ENCODE results near the gene SLC25A25.

DNA sequence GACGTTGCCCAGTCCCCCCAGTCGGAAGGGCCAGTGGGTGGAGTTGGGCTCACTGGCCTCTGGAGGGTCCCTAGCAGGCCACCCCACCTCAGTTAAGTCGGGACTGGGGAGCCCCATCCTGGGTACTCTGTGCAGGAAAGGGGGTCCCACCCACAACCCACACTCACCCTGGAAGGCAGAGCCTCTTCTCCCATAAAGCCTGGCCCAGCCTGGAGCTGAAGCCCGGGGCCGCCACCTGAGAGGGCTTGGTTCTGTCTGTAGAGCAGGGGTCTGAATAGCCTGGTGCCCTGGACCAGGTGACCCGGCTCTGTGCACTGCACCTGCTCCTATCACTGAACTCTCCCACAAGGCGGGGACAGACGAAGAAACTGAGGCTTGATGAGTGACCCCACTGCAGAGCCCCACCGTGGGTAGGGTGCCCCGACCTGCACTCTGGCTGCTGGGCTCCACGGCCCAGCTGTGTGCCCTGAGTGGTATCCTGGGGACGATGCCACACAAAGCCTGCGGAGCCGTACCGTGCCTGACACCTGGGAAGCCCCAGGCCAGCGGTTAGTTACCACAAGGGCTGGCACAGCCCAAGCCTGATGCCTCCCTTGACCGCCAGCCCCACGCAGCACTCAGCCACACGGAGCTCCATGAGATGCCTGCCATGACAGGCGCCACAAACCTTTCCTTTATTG is 52.2 kb downstream of the SLC25A25 start:
- TF ChIP-seq, protein P1, sequence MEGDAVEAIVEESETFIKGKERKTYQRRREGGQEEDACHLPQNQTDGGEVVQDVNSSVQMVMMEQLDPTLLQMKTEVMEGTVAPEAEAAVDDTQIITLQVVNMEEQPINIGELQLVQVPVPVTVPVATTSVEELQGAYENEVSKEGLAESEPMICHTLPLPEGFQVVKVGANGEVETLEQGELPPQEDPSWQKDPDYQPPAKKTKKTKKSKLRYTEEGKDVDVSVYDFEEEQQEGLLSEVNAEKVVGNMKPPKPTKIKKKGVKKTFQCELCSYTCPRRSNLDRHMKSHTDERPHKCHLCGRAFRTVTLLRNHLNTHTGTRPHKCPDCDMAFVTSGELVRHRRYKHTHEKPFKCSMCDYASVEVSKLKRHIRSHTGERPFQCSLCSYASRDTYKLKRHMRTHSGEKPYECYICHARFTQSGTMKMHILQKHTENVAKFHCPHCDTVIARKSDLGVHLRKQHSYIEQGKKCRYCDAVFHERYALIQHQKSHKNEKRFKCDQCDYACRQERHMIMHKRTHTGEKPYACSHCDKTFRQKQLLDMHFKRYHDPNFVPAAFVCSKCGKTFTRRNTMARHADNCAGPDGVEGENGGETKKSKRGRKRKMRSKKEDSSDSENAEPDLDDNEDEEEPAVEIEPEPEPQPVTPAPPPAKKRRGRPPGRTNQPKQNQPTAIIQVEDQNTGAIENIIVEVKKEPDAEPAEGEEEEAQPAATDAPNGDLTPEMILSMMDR (IDR thresholded peaks at IDR 0.05): no peak
- TF ChIP-seq POLR2A (IDR thresholded peaks at IDR 0.05): no peak
